Prostate gland (tissue), 2 donors: Measurements from ENCODE around the gene ANKRD2. TPM values are rescaled to one million over a fixed set of nuclear protein-coding genes. Genes with fewer than 3 reads are reported as not detected.

Source experiments
- DNase-seq: peaks from one replicate; pipeline ENCODE4 v3.0.0-alpha.2; 2019; ENCODE audit warnings: low spot score
- H3K27ac ChIP-seq, 2 donors: fragments of 200-600 bp; sonication (generic); 2 replicates each; pipeline ENCODE4 v1.5.1; 2017 to 2019
- H3K27me3 ChIP-seq: fragments of 200-600 bp; sonication (generic); replicated peaks from 2 replicates; pipeline ENCODE4 v1.5.1; 2019; ENCODE audit not compliant: insufficient read depth
- H3K36me3 ChIP-seq, 2 donors: fragments of 200-600 bp; sonication (generic); 1 replicate in 1 of 2; 2 replicates in 1 of 2; pipeline versions ENCODE4 v1.5.1 to v1.8.1; 2017 to 2019
- H3K4me1 ChIP-seq: fragments of 200-600 bp; sonication (generic); replicated peaks from 2 replicates; pipeline ENCODE4 v1.5.1; 2019
- H3K4me3 ChIP-seq, 2 donors: fragments of 200-600 bp; sonication (generic); 2 replicates each; pipeline ENCODE4 v1.5.1; 2017 to 2019
- H3K9me3 ChIP-seq: fragments of 200-600 bp; sonication (generic); 2 replicates; pipeline ENCODE4 v1.5.1; 2017
- POLR2A ChIP-seq: fragments of 450-650 bp; IDR thresholded peaks from one replicate; pipeline ENCODE4 v1.6.1; 2016; ENCODE audit warnings: antibody characterized with exemption, mild to moderate bottlenecking
- POLR2AphosphoS5 ChIP-seq: sonication (generic); formaldehyde crosslinking; IDR thresholded peaks from one replicate; pipeline ENCODE4 v1.6.1; 2017; ENCODE audit warnings: antibody characterized with exemption
- WGBS: methylation state at CpG from one replicate; pipeline ENCODE4 v1.1.5; 2018; 5-methylcytosine and 5-hydroxymethylcytosine counted together
- intact Hi-C: fragments of 100-400 bp; cut with DNase I; formaldehyde crosslinking; loops from one replicate; pipeline ENCODE4 v1.14.2; 2022
- total RNA-seq, 2 donors: library from RNA; depleted of rRNA; stranded (reverse); fragments of >200 nt; gene quantifications; one replicate each; pipeline ENCODE4 v1.1.0, GENCODE V29; 2016
- TF ChIP-seq, protein P1 (sequence below), 4 experiments: fragments of 200-600 bp in 2 of 4; fragments of 450-650 bp in 2 of 4; sonication (generic) in 2 of 4; IDR thresholded peaks; 1 replicate in 3 of 4; 2 replicates in 1 of 4; pipeline ENCODE4 v1.5.1; 2016 to 2019; ENCODE audit warnings: antibody characterized with exemption in 4 of 4, mild to moderate bottlenecking in 2 of 4, moderate library complexity in 2 of 4

The ANKRD2 gene
- total RNA-seq, 2 donors from 2014 or later = 13.9 TPM; not detected in 1

DNA sequence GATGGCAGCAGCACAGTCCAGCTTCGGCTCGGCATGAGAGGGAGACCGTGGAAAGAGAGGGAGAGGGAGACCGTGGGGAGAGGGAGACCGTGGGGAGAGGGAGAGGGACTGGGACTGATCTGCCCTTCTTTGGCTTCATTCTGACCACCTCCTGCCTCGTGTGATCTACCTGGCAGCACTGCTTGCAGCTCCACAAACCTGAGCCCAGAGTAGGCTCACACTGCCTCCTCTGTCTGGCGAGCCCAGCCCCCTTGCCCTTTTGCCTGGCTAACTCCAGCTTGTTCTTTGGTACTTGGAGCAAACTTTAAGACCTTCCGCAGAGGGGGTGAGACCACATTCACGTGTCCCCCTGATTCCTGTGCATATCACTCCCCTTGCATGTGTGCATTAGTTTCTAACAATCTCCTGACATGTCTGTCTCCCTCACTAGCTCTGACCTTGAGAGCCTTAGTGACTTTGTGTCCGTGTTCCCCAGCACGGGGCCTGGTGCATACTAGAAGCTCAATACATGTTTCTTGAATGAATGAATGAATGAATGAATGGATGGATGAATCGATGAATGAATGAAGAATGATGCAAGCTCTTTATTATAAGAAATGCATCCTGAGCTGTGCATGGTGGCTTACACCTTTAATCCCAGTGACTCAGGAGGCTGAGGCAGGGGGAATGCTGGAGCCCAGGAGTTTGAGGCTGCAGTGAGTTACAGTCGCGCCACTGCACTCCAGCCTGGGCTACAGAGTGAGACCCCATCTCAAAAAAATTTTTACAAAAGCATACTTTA, 42.7 kb upstream of the ANKRD2 start:
- no peak overlapping the region for H3K4me3 ChIP-seq
- no peaks in the 10 kb centered on the region for H3K27me3 ChIP-seq
- intact Hi-C loops = no loop called here
- no peaks in the 10 kb centered on the region for H3K36me3 ChIP-seq
- no peaks in the 10 kb centered on the region for H3K4me1 ChIP-seq
- H3K27ac ChIP-seq = no peak overlapping the region
- H3K9me3 ChIP-seq = no peaks in the 10 kb centered on the region
- 86% methylated on average over 13 of the region's 14 CpGs for WGBS
- DNase-seq = no peak
- no peak for TF ChIP-seq POLR2A
- TF ChIP-seq POLR2AphosphoS5 = no peak
- TF ChIP-seq, protein P1, sequence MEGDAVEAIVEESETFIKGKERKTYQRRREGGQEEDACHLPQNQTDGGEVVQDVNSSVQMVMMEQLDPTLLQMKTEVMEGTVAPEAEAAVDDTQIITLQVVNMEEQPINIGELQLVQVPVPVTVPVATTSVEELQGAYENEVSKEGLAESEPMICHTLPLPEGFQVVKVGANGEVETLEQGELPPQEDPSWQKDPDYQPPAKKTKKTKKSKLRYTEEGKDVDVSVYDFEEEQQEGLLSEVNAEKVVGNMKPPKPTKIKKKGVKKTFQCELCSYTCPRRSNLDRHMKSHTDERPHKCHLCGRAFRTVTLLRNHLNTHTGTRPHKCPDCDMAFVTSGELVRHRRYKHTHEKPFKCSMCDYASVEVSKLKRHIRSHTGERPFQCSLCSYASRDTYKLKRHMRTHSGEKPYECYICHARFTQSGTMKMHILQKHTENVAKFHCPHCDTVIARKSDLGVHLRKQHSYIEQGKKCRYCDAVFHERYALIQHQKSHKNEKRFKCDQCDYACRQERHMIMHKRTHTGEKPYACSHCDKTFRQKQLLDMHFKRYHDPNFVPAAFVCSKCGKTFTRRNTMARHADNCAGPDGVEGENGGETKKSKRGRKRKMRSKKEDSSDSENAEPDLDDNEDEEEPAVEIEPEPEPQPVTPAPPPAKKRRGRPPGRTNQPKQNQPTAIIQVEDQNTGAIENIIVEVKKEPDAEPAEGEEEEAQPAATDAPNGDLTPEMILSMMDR (IDR thresholded peaks at IDR 0.05) = no peak

DNA sequence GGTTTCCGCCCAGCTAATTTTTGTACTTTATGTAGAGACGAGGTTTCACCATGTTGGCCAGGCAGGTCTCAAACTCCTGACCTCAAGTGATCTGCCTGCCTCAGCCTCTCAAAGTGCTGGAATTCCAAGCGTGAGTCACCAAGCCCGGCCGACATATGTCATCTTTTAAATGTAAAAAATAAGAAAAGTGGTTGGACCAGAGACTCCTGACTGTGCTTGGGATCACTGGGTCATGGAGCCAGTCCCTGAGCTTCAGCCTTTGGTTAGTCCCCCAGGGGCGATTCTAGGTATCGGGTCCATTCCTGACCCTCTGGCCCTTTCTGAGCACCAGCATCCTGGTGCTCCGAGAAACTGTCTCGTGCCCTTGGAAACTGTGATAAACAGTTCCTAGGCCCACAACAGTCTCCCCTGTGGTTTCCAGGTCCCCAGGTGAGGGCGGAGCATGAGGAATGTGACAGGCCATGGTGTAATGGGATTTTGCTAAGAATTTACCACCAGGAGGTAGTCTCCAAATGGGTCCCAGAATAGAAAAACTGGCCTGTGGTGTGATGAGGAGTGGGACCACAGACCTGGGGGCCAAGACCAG, 41.1 kb upstream of the ANKRD2 start:
- no peak for DNase-seq
- Histone ChIP-seq H3K4me1 (no peaks in the 10 kb centered on the region), H3K4me3 (no peak overlapping the region), H3K27me3 (no peaks in the 10 kb centered on the region), H3K9me3 (no peaks in the 10 kb centered on the region), H3K27ac (no peak overlapping the region), H3K36me3 (no peaks in the 10 kb centered on the region)
- intact Hi-C loops = no loop called here
- TF ChIP-seq, protein P1 (IDR thresholded peaks at IDR 0.05) = no peak
- TF ChIP-seq POLR2AphosphoS5 (no peak), POLR2A (no peak)
- WGBS = 91% methylated on average over 10 of the region's 10 CpGs

DNA sequence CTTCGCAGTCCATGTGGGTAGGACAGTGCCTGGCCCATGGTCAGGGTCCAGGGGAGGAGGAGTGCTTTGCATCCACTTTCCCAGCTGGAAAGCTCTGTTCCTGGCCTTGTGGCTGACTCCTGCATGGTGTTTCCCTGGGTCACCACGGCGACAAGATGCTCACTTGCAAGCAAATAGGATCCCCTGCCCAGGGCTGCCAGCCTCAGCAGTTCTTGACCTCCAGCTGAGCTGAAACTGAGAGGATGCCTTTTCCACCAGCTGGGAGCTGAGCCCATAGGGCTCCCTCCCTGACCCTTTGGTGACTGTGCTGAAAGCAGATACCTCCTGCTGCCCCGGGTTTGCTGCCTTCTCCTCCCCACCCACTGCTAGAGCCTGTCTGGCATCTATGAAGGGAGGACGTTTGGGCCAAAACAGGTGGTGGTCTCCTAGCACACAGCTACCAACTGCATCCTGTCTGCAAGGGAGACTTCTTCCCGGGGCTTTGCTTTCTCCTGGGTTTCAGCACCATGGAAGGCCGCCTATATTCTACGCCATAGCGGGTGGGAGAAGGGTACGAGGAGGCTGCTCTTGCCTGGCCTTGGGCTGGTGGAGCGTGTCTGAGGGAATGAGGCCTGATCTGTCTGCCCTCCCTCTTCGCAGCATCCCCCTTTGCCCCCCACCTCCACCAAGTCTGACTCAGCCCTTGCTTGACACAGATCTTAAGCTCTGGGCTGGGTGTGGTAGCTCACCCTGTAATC, 39.5 kb upstream of the ANKRD2 start:
- intact Hi-C loops = no loop called here
- WGBS = 72% methylated on average over 12 of the region's 12 CpGs
- Histone ChIP-seq H3K27ac (no peak overlapping the region), H3K27me3 (no peaks in the 10 kb centered on the region), H3K4me3 (no peak overlapping the region), H3K9me3 (no peaks in the 10 kb centered on the region), H3K4me1 (no peaks in the 10 kb centered on the region), H3K36me3 (no peaks in the 10 kb centered on the region)
- DNase-seq = no peak
- TF ChIP-seq POLR2A (no peak), POLR2AphosphoS5 (no peak)
- TF ChIP-seq, protein P1 (IDR thresholded peaks at IDR 0.05) = no peak

DNA sequence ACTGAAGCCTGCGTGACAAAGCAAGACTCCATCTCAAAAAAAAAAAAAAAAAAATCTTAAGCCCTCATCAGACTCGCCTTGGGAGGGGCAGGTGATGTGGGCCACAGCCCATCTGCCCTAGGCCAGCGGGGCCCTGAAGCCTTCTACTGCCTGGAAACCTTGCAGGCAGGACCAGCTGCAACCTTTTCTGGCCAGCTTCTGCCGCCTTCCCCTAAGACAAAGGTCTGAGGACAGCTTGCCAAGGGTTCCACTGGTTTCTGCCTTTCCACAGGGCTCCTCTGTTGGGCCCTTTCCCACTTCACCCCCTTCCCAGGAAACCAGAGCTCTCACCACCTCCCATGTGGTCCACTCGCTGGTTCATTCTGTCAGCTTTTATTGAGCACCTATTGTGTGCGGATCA, 38.7 kb upstream of the ANKRD2 start:
- intact Hi-C loops = no loop called here
- WGBS = 83% methylated on average over 6 of the region's 6 CpGs

More for the DNA sequence above, 38.7 kb upstream of the ANKRD2 start:
- H3K27ac ChIP-seq = no peak overlapping the region
- DNase-seq = no peak
- H3K27me3 ChIP-seq = no peaks in the 10 kb centered on the region
- no peaks in the 10 kb centered on the region for H3K4me1 ChIP-seq
- H3K36me3 ChIP-seq = no peaks in the 10 kb centered on the region
- no peak for TF ChIP-seq POLR2AphosphoS5
- TF ChIP-seq, protein P1 (IDR thresholded peaks at IDR 0.05) = no peak
- TF ChIP-seq POLR2A = no peak
- H3K9me3 ChIP-seq = no peaks in the 10 kb centered on the region
- no peak overlapping the region for H3K4me3 ChIP-seq
